ENCODE measurements around the gene LCP1.

DNA sequence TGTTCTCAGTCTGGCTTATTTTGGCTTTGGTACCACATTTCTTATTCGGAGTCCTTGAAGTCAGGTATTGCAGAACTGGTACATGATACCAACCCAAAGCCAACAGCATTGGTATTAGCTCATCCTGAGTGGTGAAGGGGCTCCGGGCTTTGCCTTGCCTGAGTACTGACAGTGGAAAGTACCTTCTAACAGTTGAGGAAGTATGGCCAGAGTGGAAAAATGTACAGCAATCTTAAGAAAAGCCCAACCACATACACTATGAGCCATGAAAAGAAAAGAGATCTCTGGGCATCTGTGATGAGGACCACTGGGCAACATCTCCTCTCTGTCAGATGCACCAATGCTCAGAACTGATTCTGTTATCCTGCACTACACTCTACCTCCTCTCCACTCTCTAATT is 8.3 kb downstream of the LCP1 start:
- TF ChIP-seq ZNF274 (IDR thresholded peaks at IDR 0.05; ENCODE audit: low read depth, low read length) (no peak), YY1 (IDR thresholded peaks at IDR 0.05; ENCODE audit: insufficient read depth, insufficient read length) (no peak), SUZ12 (IDR thresholded peaks at IDR 0.05; ENCODE audit: extremely low read depth, insufficient read depth, insufficient read length) (no peak)
